GM19193 (cell line): ENCODE results near the gene LUC7L2.

Source experiments
- POLR2A ChIP-seq: IDR thresholded peaks from 4 replicates; pipeline ENCODE4 v1.6.1; 2011; ENCODE audit not compliant: insufficient read depth, insufficient read length; ENCODE audit errors: extremely low read depth

LUC7L2 gene, protein sequence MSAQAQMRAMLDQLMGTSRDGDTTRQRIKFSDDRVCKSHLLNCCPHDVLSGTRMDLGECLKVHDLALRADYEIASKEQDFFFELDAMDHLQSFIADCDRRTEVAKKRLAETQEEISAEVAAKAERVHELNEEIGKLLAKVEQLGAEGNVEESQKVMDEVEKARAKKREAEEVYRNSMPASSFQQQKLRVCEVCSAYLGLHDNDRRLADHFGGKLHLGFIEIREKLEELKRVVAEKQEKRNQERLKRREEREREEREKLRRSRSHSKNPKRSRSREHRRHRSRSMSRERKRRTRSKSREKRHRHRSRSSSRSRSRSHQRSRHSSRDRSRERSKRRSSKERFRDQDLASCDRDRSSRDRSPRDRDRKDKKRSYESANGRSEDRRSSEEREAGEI

DNA sequence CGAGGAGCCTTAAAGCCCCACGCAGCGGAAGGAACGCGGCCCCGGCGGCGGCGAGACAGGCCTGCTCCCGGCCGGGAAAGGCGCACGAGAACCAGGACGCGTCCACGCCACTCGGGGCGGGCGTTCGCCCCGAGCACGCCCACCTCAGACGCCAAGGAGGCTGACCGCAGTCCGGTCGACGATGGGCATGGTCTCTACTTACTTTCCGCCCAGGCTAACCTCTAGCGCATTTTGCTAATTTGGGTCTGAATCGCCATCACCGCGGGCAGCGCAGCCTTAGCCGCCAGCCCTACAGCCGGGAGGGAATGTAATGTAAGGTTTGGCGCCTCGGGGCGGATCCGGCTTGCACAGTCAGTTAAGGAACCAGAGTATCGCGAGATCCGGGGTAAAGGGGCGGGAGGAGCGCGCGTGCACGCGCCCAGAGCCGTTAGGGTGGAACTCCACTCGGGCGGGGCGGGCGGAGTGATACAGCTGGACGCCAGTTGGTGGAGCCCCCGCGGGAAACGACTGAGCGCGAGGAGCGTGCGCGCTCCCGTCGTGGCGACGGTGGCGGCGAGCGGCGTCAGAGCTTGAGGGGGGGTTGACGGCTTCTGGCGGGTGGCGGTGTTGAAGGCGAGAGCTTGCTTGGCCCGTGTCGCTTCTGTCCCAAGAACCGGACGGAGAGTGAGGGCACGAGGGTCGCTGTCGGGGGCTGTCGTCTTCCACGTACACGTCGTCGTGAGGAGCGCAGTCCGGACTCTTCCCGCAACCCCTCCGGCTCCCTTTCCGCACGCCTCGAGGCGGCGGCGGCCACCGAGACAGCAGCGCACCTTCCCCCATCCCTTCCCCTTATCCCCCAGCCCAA is at the start of gene LUC7L2:
TSS of gene LUC7L2 (plus strand) at position 529 of the 844 bp plus-strand sequence. CDS start 368 bp downstream, outside the sequence.
- peak; percentile 99 for TF ChIP-seq POLR2A

DNA sequence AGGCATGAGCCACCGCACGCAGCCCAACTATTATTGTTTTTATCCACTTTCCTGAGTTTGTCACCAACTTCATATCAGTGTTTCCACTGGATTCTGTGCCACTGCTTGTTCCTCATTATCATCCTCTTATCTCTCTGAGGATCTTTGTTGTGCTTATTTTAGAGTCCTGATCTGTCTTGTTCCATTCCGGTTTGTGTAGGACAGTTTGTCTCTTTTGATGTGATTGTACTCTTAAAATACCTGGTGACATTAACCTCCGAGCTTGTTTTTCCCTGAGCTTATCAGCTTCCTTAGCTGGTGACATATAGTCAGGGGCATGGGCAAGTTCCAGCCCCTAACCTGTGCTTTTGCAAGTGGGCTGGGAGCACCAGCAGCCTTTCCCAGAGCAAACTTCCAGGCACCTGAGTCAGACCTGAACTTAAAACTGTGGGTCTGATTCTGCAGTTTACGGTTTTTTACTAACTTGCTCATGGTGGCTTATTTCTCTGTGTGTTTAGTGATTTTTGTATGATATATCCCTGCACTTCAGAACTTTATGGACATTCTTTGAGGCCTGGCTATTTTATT is 41.7 kb upstream of the LUC7L2 start:
- TF ChIP-seq POLR2A = no peak

DNA sequence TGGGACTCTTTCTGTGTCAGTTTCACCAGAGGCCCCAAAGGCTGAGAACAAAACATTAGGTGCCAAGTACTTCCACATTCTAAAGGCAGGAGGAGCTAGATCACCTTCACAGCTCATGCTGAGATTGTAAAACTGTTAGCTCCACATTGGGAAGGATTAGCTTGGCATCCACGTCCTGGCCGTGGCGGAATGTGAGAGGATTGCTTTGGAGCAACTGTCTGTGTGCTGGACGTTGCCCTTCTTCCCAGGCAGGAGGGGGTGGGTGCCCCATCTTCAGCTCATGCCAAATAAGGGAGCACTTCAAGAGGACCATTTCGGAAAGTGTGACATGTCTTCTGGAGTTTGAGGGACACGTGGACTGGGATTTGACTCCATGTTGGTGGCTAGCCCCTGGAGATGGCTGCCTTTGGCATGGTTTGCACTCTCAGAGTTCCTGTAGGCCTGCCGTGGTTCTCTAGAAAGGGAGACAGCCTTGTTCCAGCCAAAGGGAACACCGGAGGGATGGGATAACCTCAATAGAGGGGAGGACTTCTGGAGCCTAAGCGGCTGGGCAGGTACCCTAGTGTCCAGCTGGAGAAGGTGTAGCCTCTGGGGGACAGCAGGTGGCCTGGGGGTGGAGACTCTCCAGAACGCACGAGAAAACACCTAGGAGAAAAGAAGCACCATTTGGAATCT is 38.5 kb upstream of the LUC7L2 start:
- TF ChIP-seq POLR2A = no peak

DNA sequence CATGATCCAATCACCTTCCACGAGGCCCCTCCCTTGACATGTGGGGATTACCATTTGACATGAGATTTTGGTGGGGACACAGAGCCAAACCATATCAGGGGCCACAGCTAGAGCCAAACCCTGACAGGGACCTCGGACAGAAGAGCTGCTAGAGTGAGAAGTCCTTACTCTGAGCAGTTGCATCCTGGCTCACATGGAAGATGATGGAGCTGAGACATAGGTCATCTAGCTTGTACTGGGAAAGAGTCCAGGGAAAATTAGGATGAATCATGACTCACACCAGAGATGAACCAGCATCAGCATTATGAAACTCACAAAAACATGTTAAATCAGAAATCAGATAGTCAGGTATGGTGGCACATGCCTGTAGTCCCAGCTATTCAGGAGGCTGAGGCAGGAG is 31.3 kb upstream of the LUC7L2 start:
- TF ChIP-seq POLR2A = no peak

DNA sequence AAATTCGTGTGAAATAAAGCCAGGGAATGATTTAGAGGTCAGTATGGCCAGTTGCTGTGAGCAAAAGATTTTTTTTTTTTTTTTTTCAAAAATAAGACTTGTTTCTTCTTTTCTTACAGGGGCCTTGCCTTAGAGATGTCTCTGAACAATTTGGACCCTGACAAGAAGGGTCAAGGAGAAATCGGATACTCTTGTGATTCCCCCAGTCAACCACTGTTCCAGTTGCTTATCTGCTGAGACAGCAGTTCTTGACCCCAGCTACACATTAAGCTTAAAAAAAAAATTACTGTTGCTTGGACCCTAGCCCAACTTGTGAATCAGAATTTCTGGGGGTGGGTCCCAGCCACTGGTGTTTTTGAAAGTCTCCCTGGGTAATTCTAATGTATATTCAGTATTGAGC is 30.6 kb upstream of the LUC7L2 start:
- no peak for TF ChIP-seq POLR2A

DNA sequence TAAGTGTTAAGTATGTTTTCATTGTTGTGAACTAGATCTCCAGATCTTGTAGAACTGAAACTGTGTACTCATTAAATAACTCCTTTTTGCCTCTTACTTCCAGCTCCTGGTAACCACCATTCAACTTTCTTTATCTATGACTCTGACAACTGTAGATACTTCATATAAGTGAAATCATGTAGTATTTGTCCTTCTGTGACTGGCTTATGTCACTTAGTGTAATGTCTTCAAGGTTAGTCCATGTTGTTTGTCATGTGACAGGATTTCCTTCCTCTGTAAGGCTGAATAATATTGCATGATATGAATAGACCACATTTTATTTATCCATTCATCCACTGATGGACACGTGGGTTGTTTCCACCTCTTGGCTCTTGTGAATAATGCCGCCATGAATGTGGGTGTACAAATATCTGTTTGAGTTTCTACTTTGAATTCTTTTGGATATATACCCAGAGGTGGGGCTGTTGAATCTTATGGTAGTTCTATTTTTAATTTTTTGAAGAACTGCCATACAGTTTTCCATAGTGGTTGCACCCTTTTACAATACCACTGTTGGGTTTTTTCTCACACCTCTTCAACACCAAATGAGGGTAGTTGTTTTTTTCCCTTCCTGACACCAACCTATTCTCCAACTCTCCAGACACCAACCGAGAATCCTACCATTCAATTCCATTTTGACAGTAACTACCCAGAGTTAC is 29.2 kb upstream of the LUC7L2 start:
- TF ChIP-seq POLR2A = no peak

DNA sequence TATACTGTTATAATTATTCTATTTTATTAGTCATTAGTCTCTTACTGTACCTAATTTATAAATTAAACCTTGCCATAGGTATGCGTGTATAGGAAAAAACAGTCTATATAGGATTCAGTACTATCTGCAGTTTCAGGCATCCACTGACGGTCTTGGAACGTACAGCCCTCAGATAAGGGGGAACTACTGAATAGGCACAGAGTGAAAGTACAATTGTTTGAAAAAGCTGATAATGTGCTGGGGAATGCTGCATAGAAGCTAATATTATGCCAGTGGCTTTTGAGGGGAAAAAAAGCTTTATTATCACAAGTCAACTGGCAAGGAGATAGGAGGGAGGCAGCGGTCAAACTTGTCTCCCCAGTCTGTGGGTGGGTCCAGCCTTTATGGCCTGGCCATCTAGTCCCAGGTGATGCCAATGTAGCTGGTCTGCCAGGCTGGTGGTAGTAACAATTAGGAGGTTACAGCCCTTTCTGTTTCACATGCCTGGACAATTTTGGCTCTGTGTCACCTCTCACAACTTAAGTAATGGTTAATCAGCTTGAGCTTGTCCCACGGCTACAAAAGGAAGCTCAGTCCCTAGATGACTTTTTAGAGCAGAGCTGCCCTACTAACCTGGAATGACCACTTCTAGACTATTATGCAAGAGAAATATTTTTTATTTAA is 26.9 kb upstream of the LUC7L2 start:
- TF ChIP-seq POLR2A = no peak

DNA sequence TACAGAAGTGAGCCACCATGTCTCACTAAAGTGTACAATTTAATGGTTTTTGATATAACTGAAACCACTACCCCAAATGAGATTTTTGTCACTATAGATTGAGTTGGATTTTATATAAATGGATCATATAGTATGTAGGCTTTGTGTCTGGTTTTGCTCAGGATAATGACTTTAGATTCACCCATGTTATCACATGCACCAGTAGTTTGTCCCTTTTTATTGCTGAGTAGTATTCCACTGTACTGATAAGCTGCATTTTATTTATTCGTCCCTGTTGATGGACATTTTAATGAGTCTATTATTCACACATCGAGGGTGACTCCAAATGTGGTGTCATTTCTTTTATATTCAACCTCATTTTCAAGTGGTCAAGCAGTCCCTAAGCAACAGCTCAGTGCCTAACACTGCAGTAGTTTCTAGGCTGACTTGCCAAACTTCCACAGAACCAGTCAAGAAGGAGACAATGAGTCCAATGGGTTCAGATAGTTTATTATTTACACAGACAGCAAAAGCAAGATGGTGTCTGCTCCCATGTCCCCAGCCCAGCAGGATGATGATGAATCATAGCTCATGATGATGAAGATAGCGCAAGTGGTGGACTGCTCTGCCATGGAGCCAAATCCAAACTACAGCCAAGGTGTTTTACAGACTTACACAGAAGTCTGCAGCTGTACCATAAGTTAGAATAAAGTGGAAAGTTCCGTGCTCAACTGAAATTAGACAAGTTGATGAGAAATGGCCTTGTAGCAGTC is 25.1 kb upstream of the LUC7L2 start:
- no peak for TF ChIP-seq POLR2A

DNA sequence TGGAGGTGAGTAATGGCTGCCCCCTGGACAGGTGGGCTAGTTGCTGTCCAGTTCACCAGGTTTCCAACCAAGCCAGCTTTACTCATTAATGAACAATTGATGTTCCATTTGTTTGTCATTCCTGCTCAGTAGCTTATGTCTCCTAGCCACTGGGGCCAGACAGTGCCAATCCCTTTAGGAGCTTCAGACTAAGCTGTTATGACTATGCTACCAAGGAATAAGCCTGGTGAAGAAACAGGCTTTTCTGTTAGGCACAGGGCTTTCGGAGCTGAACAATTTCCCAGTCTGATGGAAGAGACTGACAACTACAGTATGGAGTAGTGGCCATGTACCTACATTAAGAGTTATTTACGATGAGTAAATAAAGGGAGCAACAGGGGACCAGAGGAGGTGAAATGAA is 20.7 kb upstream of the LUC7L2 start:
- no peak for TF ChIP-seq POLR2A

DNA sequence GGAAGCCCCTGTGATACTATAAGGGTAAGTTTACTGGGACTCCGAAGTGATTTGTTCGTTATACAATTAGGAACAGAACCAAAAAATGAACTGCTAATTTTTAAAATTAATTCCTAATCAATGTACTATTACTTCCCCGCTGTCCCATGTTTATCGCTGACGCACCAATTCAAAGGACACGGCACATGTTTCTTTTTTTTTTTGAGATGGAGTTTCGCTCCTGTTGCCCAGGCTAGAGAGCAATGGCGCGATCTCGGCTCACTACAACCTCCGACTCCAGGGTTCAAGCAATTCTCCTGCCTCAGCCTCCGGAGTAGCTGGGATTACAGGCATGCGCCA is 20.0 kb upstream of the LUC7L2 start:
- no peak for TF ChIP-seq POLR2A

DNA sequence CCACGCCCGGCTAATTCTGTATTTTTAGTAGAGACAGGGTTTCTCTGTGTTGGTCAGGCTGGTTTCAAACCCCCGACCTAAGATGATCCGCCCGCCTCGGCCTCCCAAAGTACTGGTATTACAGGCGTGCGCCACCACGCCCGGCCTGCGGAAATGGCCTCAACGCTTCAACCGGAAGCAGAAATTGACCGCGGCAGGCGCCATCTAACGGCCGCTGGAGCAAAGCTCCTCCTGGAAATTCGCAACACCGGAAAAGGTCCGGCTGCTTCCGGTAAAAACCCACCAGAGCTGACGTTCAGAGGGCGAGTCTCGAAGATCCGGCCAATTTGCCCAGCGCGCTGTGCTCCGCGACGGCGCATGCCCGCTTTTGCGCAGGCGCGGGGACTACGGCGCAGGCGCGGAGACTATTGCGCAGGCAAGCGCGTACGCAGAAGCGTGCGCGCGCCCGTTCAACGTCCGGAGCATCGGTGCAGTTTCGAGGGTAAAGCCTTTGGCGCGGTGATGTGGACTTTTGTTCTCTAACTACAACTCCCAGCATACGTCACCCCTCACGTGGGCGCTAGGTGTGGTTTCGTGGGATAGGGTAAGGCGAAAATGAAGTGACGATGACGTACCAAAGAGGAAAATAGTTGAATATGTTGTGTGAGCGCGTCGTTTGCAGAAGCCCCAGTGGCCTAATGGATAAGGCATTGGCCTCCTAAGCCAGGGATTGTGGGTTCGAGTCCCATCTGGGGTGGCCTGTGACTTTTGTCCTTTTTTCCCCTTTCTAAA is 19.5 kb upstream of the LUC7L2 start:
- no peak for TF ChIP-seq POLR2A

DNA sequence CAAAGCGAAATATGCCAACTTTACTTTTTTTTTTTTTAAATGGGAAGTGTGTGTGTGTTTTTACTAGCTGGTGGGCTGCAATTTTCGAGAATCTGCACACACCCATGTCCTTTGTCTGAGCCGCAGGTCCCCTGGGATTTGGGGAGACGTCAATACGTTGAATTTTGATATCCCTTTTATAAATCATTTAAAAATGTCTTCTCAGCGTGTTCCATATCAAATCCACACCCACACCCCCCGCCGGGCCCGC is 19.0 kb upstream of the LUC7L2 start:
- TF ChIP-seq POLR2A = no peak
